Astrocyte (in vitro differentiated cells and primary cell): ENCODE data around the gene TEPSIN.

Experiments used
- CTCF ChIP-seq: IDR thresholded peaks from 2 replicates; pipeline ENCODE4 v1.5.1; 2011; ENCODE audit warnings: low read depth, mild to moderate bottlenecking, inconsistent platforms, low read length, moderate library complexity; ENCODE audit not compliant: insufficient read depth
- EZH2 ChIP-seq: IDR thresholded peaks from 2 replicates; pipeline ENCODE4 v1.6.1; 2012; ENCODE audit warnings: mild to moderate bottlenecking, low read length, inconsistent platforms; ENCODE audit not compliant: insufficient read depth

- TF ChIP-seq CTCF (no peak), EZH2 (no peak)
Observed at GRCh38 chr17:81236784-81237183, 2.1 kb downstream of the TEPSIN start.
